Keratinocyte (primary cell): ENCODE data around the gene HEXIM1.

Experiments used
- EZH2 ChIP-seq: IDR thresholded peaks from one replicate; pipeline ENCODE4 v1.6.1; 2012; ENCODE audit warnings: inconsistent platforms, mild to moderate bottlenecking, low read length, moderate library complexity
- TF ChIP-seq, protein P1 (sequence below), 3 experiments: IDR thresholded peaks in 1 of 3; conservative IDR thresholded peaks in 1 of 3; optimal IDR thresholded peaks in 1 of 3; 2 replicates in 2 of 3; 3 replicates in 1 of 3; pipeline versions ENCODE3 to v1.5.1; 2011; ENCODE audit warnings: low read length in 3 of 3, mild to moderate bottlenecking in 3 of 3, moderate library complexity in 2 of 3, control low read depth in 1 of 3, inconsistent platforms in 1 of 3; ENCODE audit not compliant: insufficient read depth in 2 of 3; ENCODE audit errors: extremely low read depth in 1 of 3

DNA sequence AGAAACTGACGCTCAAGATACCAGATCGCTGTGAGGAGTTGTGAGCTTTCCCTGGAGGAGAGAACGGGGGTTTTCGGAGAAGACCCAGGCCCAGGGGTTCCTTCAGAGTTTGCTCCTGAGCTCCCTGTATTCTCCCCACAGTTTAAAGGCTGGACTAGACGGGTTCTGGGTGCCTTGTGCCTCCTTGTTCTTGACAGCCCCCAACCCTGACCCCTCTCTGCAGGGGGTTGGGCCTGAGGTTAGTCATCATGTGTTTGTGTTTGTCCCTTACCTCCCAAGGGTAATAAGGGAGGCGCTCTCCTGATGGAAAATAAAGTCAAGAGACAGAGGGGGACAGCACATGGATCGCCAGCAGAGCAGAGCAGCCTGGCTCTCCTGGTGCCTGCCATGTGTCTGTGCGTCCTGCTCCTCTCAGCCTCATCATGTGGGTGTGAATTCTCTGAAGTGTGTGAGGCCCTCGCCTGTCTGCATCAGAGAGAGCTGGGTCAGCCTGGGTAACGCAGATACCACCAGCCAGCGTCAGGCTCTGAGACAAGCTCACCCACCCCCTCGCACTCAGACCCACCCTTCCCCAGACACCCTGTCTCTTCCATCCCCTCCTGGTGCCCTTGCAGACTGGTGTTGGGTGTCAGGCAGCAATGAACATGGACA, 22.1 kb downstream of the HEXIM1 start:
- TF ChIP-seq, protein P1, sequence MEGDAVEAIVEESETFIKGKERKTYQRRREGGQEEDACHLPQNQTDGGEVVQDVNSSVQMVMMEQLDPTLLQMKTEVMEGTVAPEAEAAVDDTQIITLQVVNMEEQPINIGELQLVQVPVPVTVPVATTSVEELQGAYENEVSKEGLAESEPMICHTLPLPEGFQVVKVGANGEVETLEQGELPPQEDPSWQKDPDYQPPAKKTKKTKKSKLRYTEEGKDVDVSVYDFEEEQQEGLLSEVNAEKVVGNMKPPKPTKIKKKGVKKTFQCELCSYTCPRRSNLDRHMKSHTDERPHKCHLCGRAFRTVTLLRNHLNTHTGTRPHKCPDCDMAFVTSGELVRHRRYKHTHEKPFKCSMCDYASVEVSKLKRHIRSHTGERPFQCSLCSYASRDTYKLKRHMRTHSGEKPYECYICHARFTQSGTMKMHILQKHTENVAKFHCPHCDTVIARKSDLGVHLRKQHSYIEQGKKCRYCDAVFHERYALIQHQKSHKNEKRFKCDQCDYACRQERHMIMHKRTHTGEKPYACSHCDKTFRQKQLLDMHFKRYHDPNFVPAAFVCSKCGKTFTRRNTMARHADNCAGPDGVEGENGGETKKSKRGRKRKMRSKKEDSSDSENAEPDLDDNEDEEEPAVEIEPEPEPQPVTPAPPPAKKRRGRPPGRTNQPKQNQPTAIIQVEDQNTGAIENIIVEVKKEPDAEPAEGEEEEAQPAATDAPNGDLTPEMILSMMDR (optimal IDR thresholded peaks at IDR 0.05 in 1 of 3, IDR thresholded peaks at IDR 0.05 in 1 of 3, conservative IDR thresholded peaks at IDR 0.05 in 1 of 3; ENCODE audit: extremely low read depth in 1 of 3, insufficient read depth in 2 of 3, low read length in 3 of 3): no peak
- TF ChIP-seq EZH2: no peak
